GM21528 (cell line): ENCODE data around the gene SLC17A8.
"Not testable (repeated sequence)": the region's sequence is repeated elsewhere in the genome, so short reads cannot be mapped to it uniquely, and the experiment has no call there.

Experiments
- ATAC-seq: cut with Tn5 transposase; IDR thresholded peaks from one replicate; pipeline ENCODE4 v1.9.1; 2021; ENCODE audit warnings: mild to moderate bottlenecking, moderate library complexity; ENCODE audit not compliant: unreplicated experiment, low FRiP score

The SLC17A8 gene

DNA sequence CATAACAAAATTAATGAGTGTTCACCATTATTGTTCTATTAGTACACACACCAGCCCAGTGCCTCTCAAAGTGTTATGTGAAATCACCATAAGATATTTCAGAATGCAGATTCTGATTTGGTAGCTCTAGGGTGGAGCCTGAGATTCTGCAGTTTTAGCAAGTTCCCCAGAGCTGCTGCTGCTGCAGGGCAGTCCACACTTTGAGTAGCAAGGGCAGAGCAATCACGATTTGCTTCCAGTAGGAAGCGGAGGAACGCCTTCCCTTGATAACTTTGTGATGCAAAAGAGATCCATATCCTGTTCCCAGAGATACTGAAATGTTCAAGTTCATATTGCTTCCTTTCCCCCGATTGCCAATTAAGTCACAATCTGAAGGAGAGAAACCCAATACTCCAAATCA, 57.9 kb downstream of the SLC17A8 start:
- no peak for ATAC-seq

DNA sequence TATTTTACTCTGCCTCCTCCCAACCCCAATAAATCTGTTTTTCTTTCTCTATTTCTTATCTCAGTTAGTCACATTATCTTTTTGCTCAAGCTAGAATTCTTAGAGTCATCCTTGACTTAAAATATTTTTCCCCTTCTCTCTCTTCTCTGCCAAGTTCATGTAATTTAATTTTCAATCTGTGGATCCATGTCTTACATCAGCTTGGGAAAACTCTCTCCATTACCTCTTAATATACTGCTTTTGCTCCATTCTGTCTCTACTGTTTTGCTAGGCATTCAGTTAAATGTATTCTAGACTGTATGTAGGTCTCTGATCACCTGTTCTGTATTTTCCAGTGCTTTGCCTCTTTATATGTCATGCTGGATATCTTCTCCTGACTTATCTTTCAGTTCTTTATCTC, 65.8 kb downstream of the SLC17A8 start:
- no peak for ATAC-seq

- no peak for ATAC-seq
Measured at GRCh38 chr12:100426145-100426544, 69.3 kb downstream of the SLC17A8 start.

GRCh38 chr12:100427078-100427477, 70.2 kb downstream of the SLC17A8 start:
- no peak for ATAC-seq

DNA sequence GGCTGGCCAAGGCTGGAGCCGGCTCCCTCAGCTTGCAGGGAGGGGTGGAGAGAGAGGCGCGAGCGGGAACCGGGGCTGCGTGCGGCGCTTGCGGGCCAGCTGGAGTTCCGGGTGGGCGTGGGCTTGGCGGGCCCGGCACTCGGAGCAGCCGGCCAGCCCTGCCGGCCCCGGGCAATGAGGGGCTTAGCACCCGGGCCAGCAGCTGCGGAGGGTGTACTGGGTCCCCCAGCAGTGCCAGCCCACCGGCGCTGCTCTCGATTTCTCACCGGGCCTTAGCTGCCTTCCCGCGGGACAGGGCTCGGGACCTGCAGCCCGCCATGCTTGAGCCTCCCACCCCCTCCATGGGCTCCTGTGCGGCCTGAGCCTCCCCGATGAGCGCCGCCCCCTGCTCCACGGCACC, 73.4 kb downstream of the SLC17A8 start:
- ATAC-seq: not testable (repeated sequence)

GRCh38 chr12:100433701-100434100, 76.8 kb downstream of the SLC17A8 start:
- ATAC-seq: no peak

DNA sequence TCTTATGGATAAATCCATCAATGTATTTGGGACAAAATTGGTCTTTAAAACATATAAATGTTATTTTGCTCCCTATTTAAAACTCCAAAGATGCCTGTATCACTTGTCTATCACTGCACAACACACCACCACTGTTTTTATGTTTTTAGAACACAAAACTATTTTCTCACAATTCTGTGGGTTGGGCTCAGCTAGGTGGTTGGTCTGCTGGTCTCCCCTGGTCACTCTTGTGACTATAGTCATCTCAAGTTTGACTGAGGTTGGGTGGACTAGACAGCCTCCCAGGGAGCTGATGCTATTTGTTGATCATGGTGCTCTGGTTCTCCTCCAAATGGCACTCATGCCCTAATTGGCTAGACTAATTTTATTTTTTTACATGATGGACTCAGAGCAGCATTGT, 77.3 kb downstream of the SLC17A8 start:
- ATAC-seq: no peak

DNA sequence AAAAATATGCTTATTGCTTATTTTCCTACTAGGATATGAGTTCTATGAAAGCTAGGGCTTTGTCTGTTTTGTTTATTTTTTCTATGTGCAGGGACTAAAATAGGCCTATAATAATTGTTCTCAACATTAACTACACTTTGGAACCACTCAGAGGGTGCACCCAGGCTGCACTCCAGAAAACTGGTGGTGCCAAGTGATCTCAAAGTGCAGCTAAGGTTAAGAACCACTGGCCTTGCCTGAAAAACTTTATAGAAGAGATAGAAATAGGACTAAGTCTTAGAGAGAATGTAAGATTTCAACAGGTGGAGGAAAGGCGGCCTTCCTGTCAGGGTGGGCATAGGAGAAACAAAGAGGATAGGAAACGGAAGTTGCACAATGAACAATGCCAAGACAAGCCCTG, 79.1 kb downstream of the SLC17A8 start:
- ATAC-seq: no peak

DNA sequence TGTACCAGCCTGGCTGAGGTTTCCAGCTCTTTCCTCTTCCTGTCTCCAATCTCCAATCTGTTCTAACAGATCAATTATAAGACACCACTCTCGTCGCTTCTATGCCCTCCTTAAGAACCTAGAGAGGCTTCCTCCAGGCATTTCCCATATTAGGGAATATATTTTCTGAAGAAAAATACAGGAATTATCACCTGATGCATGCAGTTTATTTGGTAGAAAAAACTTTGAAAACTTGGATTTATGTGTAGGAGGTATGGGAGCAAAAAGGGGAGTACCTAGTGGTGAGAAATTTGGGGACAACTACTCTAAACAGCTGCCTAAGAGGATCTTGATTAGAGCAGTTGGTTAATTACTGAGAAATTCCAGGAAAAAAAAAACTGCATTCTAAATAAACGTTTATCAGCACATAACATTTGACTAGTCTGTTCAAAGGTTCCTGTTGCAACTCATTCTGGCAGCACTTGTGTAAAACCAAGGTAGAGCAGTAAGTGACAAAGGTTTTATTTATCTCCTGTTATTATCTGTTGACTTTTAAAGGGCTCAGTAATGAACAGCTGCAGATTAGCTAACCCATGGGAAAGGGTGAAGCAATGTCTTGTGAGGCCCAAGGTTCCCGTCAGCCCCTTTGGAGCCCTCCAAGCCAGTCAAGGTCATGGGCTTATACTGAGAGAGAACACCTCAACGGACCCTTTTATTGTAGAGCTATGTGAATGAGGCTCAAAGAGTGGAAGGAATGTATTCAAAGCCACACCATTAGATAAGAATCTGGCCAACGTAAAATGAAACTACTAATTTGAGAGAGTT, 80.4 kb downstream of the SLC17A8 start:
- ATAC-seq: no peak

GRCh38 chr12:100439797-100440196, 82.9 kb downstream of the SLC17A8 start:
- no peak for ATAC-seq

GRCh38 chr12:100442403-100442802, 85.5 kb downstream of the SLC17A8 start:
- no peak for ATAC-seq

DNA sequence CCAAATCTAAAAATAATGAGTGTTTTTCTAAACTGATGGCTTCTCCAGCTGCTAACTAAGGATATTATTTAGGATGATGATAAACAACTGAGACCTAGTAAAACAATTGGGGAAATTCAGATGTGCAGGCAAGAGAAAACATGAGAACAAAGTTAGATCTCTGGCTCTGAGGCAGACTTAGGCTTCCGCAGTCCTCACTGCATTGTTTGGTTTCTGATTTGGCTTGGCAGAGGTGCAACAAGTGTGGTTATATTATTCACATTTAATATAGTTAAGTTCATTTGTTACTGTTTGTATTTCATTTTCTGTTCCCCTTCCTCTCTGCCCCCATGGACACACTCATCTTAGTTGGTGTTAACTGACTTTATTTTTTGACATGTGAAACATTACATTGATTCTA, 86.6 kb downstream of the SLC17A8 start:
- ATAC-seq: no peak

DNA sequence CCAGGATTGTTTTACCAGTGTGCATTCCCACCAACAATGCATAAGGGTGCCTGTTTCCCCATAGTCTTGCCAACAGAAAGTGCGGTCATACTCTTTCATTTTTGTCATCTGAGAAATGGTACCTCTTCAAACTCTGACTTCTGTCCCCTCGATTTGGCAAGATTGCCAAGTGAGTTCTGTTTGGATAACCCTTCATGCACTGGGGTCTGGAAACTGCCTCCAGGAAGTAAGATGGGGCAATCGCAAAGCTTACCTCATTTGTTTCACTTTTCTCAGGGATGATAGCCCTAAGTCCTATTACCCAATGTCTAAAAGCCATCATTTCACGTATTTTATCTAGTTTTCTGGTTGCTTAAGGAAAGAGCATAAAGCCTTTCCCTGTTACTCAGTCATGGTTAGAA, 88.2 kb downstream of the SLC17A8 start:
- ATAC-seq: no peak

- no peak for ATAC-seq
Measured at GRCh38 chr12:100447381-100447780, 90.5 kb downstream of the SLC17A8 start.

- no peak for ATAC-seq
Measured at GRCh38 chr12:100448656-100449055, 91.8 kb downstream of the SLC17A8 start.

DNA sequence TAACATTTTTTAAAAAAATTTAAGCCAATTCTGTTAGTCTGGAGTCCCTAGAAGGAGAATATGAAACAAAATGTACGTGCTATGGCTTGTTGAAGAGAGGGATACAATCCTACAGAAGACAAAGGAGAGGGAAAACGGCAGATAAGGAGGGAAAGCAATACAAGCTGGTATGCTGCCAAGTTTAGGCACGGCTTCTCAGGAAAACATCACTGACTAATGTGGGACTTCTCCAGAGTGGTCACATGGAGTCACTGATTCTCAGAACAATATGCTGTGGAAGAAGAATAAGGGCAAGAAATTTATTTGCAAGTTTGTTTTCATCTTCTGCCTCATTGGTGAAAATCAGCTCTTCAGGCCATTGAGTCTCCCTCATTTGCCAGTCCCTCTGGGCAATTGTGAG, 93.9 kb downstream of the SLC17A8 start:
- no peak for ATAC-seq

DNA sequence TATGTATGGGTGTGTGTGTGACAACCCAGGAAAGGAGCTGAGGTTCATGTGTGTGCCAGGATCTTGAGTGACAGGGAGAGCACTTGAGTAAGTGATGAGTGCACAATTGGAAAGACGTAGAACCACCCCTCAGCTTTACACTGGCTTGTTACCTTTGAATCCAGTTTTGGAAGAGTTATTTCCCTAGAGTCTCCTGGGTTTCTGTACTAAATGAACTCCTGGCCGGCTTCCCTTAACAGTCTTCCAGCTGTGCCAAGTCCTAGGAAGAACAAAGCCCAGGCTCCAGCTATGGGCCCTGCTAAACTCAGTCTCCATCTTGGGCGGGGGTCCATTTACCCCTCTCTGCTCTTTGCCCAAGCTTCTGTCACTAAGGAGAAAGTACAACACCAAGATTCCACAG, 97.1 kb downstream of the SLC17A8 start:
- no peak for ATAC-seq

DNA sequence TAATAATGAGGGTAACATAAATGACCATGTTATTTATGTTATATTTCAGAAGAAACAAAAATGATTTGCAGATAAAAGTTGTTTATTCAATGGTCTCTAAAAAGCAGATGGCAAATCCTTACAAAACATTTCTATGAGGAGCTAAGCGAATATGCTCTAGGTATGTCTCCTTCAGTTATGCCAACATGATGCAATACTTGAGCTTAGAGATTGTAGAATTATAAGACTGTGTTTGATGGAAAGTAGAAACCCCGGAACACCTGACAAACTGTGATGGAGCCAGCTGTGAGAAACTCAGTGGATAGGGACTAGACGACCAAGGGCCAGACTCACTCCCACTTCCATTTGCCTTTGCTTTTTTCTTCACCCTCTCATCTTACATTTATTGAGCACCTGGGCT, 99.0 kb downstream of the SLC17A8 start:
- ATAC-seq: no peak

- ATAC-seq: no peak
Measured at GRCh38 chr12:100458191-100458590, 101.3 kb downstream of the SLC17A8 start.

DNA sequence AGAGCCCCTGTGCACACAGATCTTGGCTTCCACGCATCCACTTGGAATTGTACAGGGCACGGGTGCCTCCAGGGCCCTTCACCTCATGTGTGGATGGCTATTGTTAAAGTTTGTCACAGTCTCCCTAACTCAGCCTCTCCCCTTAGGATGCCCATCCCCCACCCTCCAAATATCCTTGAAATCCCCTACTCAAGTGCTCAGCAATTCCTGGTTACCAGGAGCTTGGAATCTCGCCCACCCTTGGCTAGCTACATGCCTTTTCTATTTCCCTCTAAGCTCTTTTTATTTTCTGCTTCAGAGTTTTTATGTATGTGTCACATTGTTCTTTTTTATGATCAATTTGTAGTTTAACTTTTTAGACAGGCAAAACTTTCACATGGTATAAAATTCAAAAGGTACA, 103.8 kb downstream of the SLC17A8 start:
- no peak for ATAC-seq

DNA sequence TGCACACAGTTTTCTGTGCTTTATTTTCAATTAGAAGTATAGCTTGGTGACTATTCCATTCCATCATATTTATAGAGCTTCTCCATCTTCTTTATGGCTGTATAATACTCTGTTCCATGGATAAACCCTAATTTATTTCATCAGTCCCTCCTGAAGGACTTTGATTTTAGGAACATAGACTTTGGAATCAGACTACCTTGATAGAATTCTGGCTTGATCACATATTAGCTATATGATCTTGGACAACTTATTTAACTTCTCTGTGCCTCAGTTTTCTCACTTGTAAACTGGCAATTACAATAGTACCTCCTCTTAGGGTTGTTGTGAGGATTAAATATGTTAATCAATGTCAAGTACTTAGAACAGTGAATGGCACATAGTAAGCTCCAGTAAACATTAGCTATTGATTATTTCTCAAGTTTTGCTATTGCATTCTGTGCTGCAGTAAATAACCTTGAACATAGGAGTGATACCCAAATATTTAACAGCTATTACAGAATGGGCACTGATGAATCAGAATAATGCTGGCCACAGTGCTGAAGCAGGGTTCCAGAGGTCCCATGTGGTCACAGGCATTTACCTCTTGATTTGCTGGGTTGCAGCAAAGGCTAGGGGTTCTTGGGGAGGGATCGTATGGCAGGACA, 104.6 kb downstream of the SLC17A8 start:
- no peak for ATAC-seq

DNA sequence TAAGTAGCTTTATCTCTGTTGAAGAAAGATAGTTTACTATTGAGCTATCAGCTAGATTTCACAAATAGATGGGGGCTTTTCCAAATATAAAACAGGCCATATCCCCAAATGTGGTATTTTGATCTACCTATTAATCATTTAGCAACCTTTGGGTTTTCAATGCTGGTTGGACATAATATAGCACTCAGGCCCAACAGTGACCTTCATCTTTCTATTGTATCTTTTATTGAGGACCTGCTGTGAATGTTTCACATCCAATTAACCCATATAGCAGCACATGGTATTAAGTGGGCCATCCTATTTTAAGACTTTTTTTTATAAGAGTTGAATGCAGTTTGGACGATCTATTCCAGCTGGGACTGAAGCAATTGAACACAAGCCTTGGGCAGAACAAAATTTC, 106.8 kb downstream of the SLC17A8 start:
- no peak for ATAC-seq
